DOHH2 (cell line): ENCODE measurements around the gene ZNRF3.

ENCODE experiments used
- H3F3A ChIP-seq: fragments of 200-600 bp; sonication (generic), shearing (Covaris generic); 2 replicates; pipeline ENCODE4 v1.6.0; 2016; ENCODE audit warnings: antibody characterized with exemption, mild to moderate bottlenecking; ENCODE audit not compliant: control insufficient read depth, insufficient read depth
- H3K27ac ChIP-seq: fragments of 200-600 bp; sonication (generic); 2 replicates; pipeline ENCODE4 v1.5.1; 2014; ENCODE audit warnings: low read depth, mild to moderate bottlenecking, low read length, moderate library complexity
- H3K27me3 ChIP-seq: fragments of 200-600 bp; sonication (generic); 2 replicates; pipeline ENCODE4 v1.6.1; 2014; ENCODE audit warnings: mild to moderate bottlenecking, low read length, mixed read lengths; ENCODE audit not compliant: control insufficient read depth
- H3K36me3 ChIP-seq: fragments of 200-600 bp; sonication (generic); 2 replicates; pipeline ENCODE4 v1.6.1; 2014; ENCODE audit warnings: mild to moderate bottlenecking, low read length, moderate library complexity, mixed read lengths; ENCODE audit not compliant: control insufficient read depth
- H3K4me1 ChIP-seq: fragments of 200-600 bp; sonication (generic); 2 replicates; pipeline ENCODE4 v1.6.1; 2014; ENCODE audit warnings: mild to moderate bottlenecking, low read length, mixed read lengths; ENCODE audit not compliant: control insufficient read depth
- H3K4me2 ChIP-seq: fragments of 200-600 bp; sonication (generic); 2 replicates; pipeline ENCODE4 v1.6.0; 2014; ENCODE audit warnings: mild to moderate bottlenecking, low read length, moderate library complexity
- H3K4me3 ChIP-seq: fragments of 200-600 bp; sonication (generic); 2 replicates; pipeline ENCODE4 v1.5.1; 2014; ENCODE audit warnings: mild to moderate bottlenecking, low read length, mixed read lengths
- H3K79me2 ChIP-seq: fragments of 200-600 bp; sonication (generic); 2 replicates; pipeline ENCODE4 v1.6.1; 2014; ENCODE audit warnings: mild to moderate bottlenecking, low read length, mixed read lengths; ENCODE audit not compliant: control insufficient read depth
- H3K9me2 ChIP-seq: fragments of 200-600 bp; sonication (generic); replicated peaks from 2 replicates; pipeline ENCODE4 v1.6.1; 2014; ENCODE audit warnings: mild to moderate bottlenecking, low read length, mixed read lengths; ENCODE audit not compliant: control insufficient read depth
- H3K9me3 ChIP-seq: fragments of 200-600 bp; sonication (generic); 2 replicates; pipeline ENCODE4 v1.6.1; 2014; ENCODE audit warnings: antibody characterized with exemption, low read length, mixed read lengths; ENCODE audit not compliant: control insufficient read depth, insufficient read depth
- H4K20me1 ChIP-seq: fragments of 200-600 bp; sonication (generic); 2 replicates; pipeline ENCODE4 v1.6.0; 2014; ENCODE audit warnings: low read depth, mild to moderate bottlenecking, antibody characterized with exemption, low read length, moderate library complexity; ENCODE audit not compliant: control insufficient read depth, insufficient read depth
- CTCF ChIP-seq: fragments of 200-600 bp; sonication (generic); IDR thresholded peaks from one replicate; pipeline ENCODE4 v1.5.1; 2014; ENCODE audit warnings: antibody characterized with exemption, mild to moderate bottlenecking, low read depth, low read length; ENCODE audit not compliant: poor library complexity, severe bottlenecking
- EZH2phosphoT487 ChIP-seq: fragments of 200-600 bp; sonication (generic); IDR thresholded peaks from 2 replicates; pipeline ENCODE4 v1.6.1; 2017; ENCODE audit warnings: borderline replicate concordance, mild to moderate bottlenecking, antibody characterized with exemption, low read length, moderate library complexity, mixed read lengths

ZNRF3 gene

GRCh38 chr22:29069463-29069862 is 186.1 kb downstream of the ZNRF3 start:
- TF ChIP-seq EZH2phosphoT487 = no peak
- TF ChIP-seq CTCF = no peak
- H3K4me3 ChIP-seq = no peak overlapping the region
- H3K4me1 ChIP-seq = no peaks in the 10 kb centered on the region
- H3K27me3 ChIP-seq = peaks cover 32% of the 10 kb centered on the region
- H3K4me2 ChIP-seq = no peak overlapping the region
- H3K9me2 ChIP-seq = no peaks in the 10 kb centered on the region
- no peaks in the 10 kb centered on the region for H4K20me1 ChIP-seq
- H3K79me2 ChIP-seq = no peaks in the 10 kb centered on the region
- no peaks in the 10 kb centered on the region for H3K9me3 ChIP-seq
- H3K27ac ChIP-seq = no peak overlapping the region
- no peaks in the 10 kb centered on the region for H3F3A ChIP-seq
- no peaks in the 10 kb centered on the region for H3K36me3 ChIP-seq

- no peaks in the 10 kb centered on the region for H3F3A ChIP-seq
- no peaks in the 10 kb centered on the region for H3K9me2 ChIP-seq
- H3K27me3 ChIP-seq = peaks cover 32% of the 10 kb centered on the region
- no peaks in the 10 kb centered on the region for H4K20me1 ChIP-seq
- no peaks in the 10 kb centered on the region for H3K4me1 ChIP-seq
- no peaks in the 10 kb centered on the region for H3K9me3 ChIP-seq
- no peak overlapping the region for H3K4me3 ChIP-seq
- no peaks in the 10 kb centered on the region for H3K79me2 ChIP-seq
- no peaks in the 10 kb centered on the region for H3K36me3 ChIP-seq
- no peak overlapping the region for H3K27ac ChIP-seq
- TF ChIP-seq EZH2phosphoT487 = no peak
- TF ChIP-seq CTCF = no peak
- no peak overlapping the region for H3K4me2 ChIP-seq
Measured at GRCh38 chr22:29070490-29070889, 187.1 kb downstream of the ZNRF3 start.

- H3K79me2 ChIP-seq = no peaks in the 10 kb centered on the region
- H4K20me1 ChIP-seq = no peaks in the 10 kb centered on the region
- H3K4me1 ChIP-seq = no peaks in the 10 kb centered on the region
- H3K36me3 ChIP-seq = no peaks in the 10 kb centered on the region
- H3K9me3 ChIP-seq = no peaks in the 10 kb centered on the region
- H3K27me3 ChIP-seq = peaks cover 34% of the 10 kb centered on the region
- no peaks in the 10 kb centered on the region for H3K9me2 ChIP-seq
- no peaks in the 10 kb centered on the region for H3F3A ChIP-seq
- no peak overlapping the region for H3K4me2 ChIP-seq
- no peak; the same call in 1 of the 2 replicates for TF ChIP-seq EZH2phosphoT487
- TF ChIP-seq CTCF = no peak
- no peak overlapping the region for H3K4me3 ChIP-seq
- H3K27ac ChIP-seq = no peak overlapping the region
Measured at GRCh38 chr22:29071261-29072045, 188.1 kb downstream of the ZNRF3 start.
